Measurements from ENCODE around the gene AKNA.

Gene AKNA

DNA sequence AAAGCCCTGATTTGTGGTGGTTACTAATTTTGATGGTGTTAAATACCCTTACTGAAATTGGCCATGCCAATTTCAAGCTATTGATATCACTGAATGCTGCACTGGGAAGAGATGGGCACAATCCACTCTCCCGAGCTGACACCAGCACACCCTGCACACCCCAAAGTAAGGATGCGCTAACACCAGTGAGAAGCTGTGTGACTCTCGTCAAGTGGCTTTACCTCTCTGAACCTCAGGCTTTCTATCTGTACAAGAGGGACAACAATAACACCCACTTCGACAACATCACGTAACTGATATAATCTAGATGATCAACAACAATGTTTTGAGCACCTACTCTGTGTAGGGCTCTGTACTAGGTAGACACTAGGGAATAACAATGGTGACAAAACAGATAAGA lies 8.0 kb upstream of the AKNA start:
- no peak for DNase-seq

DNA sequence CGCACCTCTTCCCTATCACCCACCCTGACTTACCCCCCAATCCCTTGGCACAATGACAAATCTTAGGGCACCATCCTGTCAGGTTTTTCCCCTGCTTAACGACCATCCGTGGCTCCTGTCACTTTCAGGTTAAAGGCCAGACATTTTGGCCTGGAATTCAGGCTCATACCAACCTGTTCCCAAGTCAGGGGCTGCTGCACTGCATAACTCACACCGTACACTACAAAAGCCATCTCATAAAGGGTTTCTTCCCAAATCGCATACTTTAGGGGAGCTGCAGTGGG lies 7.5 kb upstream of the AKNA start:
- no peak for DNase-seq

DNA sequence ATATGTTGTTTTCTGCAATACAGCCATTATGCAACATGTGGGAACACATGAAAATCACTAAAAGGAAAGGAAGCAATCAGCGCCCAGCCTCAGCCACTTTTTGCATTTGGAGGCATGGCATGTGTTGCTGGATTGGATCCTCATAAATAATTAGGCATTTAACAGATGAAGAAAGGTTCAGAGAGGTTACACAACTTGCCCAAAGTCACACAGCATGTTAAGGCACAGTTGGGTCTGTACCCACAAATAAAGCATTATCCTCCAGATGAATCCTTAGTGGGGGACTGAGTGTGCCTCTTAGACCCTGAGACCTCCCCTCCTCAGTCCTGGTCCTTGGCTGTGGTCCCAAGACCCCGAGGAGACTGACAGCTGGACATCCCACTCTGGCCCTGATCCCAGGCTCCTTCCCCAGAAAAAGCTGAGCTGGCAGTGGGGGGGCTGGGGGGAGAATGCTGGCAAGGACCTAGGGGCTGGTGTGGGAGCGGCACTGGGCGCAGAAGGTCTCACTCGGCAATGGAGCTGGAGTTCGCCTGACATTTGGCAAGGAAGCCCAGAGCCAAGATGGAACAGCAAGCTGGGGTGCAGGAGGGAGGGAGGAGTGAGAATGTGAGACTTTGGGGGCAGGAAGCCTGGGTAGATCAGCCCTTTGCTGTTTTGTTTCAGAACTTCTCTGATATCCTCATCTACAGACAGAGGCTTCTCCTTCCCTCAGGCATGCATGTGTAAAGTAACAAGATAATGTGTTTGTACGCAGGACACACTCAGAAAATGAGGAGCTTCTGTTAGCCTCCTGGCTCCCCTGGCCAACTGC lies 6.9 kb upstream of the AKNA start:
- no peak for DNase-seq

DNA sequence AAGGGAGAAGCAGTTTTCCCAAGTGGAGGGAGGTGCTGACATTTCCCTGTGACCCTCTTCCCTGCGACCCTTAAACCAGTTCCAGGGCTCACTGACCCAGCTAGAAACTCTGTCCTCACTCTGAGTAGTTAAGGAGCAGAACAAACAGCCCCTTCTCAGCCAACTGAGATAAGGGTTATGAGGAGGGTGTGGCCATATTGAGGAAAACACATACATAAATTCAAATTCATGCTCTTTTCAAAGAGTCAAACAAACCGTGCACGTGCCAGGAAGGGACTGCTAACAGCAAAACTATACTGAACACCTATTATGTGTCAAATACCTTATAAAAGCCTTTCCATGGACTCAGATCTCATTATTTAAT lies 4.9 kb upstream of the AKNA start:
- DNase-seq = peak; percentile 65

DNA sequence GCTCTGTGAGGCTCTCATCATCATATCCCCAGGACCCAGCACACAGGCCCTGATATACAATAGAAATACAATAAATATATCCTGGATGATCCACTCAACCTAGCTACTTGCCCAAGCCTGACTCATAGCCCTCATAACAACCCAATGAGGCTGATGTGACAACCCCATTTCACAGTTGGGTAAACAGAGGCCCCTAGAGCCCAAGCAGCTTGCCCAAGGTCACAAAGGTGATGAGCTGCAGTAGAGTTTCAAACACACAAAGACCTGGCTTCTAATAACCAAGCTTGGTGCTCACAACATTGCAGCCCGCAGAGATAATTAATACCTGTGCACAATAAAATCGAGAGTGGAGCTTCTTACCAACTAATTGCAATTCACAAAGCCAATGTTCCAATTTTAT lies 3.2 kb upstream of the AKNA start:
- no peak for DNase-seq

DNA sequence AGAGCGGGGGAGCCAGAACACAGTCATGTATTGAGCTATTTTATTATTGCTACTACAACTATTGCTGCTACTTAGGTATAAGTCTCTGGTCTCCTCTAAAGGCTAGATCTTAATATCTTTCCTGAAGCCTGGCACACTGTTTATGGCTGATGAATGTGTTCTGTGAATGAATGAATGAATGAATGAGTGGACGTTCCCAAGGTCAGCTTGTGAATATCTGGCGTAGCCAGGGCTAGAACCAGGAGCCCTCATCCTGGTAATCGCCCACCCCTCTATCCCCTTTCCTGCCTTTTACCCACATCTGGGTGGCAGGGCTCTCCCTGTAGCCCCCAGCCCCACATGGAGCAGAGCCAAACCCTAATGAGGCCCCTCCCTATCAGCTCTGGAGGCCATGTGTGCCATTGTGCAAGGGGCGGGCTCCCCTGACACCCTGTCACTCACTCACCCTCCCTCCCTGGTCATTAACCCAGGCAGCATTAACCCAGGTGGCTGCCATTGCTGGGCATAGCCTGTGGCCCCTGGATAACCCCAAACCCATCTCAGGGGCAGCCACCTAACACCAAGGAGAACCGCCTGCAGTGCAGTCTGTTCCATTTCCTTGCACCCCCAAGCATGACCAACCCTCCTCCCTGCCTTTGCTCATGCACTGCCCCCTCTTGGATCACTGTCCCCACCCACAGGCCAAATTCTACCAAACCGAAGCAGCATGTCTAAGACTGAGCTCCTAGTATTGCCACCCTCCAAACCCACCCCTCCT lies 2.0 kb upstream of the AKNA start:
- DNase-seq = no peak

DNA sequence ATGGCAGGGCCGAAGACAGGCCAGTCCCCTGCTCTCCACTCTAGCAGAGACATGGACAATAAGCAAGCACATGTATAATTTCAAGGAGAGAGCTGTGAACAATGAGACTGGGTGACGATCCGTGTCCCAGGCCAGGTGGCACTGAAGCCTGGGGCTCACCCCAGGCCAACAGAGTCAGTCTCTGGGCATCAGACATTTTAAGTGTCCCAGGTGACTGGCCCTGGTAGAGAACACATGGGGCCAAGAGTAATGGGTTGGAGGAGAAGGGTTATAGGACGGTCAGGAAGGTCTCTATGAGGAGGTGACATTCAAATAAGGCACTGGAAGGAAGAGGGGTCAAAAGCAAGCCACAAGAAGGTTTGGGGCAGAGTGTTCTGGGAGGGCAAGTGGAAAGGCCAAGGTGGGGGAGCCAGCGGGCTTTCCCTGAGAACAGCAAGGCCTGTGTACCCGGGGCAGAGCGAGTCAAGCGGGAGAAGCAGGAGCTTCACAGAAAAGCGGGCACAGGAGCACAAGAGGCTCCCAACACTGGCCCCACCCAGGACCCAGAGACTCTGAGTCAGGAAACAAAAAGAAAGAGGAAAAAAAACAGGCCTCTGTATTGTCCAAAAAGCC lies 1.1 kb upstream of the AKNA start:
- no peak for DNase-seq

DNA sequence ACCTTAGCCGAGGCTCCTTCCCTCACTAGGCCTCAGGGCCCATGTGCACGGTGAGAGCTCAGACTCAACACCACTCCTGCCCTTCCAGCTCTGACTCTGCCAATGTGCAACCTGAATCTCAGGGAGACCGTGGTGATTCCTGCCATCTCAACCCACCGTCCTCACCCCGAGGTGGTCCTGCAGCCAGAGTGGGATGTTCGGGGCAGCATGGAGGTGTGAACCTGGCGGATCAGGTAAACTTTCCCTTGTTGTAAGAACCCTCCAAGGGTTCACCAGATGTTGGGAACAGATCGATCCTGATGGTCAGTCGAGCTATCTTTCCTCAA lies 538 bp upstream of the AKNA start:
- no peak for DNase-seq

DNA sequence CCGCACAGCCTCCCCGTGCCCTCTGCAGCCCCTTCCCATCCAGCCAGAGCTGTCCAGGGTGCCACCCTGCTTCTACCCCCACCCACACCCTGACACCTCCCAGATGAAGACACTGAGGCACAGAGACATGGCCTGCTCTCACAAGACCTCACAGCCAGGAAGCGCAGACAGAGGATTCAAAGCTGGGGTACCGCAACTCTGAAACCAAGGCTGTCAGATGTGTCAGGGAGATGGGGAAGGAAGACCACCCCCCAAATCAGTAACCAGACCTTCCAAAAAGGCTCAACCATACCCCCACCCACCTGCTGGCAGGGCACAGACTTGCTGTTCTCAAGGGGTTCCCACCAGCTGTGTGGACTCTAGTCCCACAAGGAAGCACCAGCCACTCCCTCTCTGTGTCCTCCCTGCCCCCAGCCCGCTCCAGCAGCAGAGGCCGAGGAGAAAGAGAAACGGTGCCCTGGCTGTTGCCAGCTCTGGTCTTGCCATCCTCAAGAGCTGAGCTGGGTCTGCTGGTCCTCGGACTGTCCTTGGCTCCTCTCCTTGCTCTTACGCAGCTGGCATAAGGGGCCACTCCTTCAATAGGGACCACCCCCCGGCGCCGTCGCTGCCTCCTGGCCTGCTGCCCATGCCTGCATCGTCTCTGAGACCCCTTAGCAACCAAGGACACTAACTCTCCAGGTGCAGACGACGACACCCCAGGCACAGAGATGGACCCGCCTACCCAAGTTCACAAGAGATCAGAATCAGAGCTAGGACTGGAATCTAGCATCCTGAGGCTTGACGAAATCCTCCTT lies 699 bp downstream of the AKNA start:
- DNase-seq = no peak

DNA sequence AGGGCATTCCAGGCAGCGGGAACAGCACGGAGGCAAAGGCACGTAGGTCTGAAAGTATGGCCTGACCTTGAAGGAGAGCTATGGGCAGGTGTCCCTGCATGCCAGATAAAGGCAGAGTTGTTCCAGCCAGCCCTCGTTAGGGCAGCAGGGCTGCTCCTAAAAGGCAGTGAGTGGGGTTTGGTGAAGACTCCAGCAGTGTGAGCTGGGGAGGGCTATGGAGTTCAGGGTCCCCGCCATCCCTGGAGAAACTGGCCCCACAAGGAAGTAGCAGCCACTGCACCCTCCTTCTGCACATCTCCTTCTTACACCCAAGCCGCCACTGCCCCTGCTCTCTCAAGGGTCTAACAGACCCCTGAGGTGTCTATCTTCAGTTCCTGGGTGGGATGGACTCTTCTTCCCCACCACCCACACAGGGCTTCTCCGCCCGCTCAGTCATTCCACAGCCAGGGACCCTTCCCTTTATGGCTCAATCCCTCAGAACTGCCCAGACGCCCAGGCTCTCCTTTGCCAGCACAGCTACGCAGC lies 1.4 kb downstream of the AKNA start:
- DNase-seq = no peak

DNA sequence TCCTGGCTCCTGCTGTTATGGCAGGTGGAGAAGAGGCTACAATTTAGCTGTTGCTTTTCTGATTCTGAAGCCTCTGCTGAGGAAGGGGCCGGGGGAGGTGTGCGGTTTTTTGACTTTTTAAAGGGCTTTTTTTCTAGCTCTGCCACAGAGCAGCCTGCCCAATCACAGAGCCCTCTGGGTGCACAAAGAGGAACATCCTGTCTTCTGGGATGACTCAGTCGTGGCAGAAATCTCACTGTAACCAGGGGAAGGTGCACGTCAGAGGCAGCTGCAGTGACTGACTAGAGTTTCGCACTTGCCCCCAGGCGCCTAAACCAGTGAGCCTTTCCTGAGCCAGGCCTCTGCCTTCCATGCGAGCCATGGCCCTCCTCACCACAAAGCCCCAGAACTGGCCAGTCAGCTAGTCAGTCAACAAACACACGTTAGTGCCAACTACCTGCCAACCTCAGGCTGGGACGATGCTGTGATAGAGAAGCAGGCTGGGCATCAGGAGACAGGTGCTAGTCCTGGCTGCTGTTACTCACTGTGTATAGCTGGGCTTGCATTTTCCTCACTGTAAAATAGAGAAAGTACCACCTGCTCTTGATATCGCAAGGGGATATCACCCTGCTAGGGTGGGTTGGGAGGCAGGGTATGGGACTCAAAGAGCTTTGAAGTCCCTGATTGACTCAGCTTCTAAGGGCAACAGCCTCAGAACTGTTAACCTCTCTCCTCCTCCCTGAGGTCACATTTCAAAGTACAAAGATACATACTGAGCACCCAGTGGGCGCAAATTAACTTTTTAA lies 2.2 kb downstream of the AKNA start:
- no peak for DNase-seq

DNA sequence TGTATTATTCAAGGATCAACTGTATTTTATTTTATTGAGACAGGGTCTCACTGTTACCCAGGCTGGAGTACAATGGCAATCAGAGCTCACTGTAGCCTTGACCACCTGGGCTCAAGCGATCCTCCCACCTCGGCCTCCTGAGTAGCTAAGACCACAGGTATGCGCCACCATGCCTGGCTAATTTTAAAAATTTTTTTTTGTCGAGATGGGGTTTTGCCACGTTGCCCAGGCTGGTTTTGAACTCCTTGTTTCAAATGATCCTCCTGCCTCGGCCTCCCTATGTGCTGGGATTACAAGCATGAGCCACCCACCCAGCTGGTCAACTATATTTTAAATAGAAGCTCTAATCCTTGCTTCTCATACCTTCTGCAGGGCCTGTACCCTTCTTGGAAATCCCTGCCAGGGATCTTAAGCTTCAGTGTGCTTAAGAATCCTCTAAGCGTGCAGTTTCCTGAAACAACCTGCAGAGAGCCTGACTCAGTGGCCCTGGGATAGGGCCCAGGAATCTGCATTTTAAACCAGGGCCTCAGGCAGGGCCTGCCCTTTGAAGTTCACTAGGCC lies 2.9 kb downstream of the AKNA start:
- DNase-seq = no peak

DNA sequence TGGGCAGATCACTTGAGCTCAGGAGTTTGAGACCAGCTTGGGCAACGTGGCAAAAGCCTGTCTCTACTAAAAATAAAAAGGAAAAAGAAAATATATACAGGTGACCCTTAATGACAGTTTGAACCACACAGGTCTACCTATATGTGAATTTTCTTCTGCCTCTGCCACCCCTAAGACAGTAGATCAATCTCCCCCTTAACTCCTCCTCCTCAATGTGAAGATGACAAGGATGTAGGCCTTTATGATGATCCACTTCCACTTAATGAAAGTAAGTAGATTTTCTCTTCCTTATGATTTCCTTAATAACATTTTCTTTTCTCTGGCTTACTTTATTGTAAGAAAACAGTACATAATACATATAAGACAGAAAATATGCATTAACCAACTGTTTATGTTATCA lies 3.4 kb downstream of the AKNA start:
- DNase-seq = no peak

DNA sequence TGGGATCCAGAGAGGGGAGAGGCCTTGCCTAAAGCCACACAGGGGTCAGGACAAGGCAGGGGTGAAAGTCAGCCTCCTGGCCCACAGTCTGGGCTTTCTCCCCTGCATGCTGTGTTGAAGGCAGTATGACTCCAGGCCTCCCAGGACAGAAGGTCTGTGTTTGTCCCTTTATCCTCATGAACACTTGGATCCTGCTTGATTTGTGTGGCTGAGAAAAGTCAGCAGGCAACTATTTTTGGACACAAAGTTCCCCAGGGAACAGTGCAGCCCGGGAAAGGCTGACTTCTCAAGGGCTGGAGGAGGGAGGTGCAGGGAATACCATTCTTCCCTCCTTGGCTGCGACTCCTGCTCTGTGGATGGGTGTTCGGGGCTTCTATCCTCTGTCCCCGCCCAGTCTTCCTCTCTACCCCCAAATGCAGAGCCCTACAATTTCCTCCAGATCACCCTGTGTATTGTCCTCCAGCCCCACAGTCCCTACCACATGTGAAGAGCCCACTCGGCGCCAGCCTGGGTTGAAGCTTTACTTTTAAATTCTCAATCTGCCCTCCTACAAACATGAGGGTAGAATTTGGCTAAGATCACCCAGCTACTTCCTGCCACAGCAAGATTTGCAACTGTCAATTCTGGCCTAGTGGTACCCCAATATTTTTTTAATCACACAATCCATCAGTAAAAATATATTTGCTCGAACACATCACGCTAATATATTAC lies 4.1 kb downstream of the AKNA start:
- DNase-seq = no peak

DNA sequence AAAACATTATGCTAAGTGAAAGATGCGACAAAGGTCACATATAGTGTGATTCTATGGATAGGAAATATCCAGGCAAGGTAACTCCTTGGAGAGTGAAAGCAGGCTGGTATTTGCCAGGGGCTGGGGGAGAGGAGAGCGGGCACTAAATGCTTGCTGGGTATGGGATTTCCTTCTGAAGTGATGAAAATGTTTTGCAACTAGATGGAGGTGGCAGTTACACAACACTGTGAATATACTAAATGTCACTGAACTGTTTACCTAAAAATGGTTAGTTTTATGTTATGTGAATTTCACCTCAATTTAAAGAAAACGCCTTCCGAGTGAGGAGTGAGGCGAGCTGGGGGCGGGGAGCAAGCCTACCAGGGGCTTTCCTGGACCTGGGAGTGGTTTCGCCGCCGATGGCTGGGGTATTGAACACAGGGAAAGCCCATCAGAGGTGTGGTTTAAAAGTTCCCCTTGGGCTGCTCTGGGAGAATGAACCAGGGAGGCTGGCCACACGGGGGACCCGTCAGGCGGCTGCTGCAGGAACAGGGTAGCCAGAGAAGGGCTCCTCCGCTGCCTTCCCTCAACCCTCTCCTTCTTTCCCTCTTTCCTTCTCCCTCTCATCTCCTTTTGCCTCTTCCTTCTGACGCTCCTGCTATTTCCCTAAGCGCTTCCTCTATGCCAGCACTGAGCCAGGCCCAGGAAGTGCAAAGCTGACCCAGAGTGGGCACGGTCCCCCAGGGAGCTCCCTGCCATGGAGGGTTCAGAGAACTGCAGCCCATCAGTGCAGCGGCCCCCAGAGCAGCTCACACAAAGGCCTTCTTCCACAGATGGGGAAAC lies 4.9 kb downstream of the AKNA start:
- DNase-seq = no peak

DNA sequence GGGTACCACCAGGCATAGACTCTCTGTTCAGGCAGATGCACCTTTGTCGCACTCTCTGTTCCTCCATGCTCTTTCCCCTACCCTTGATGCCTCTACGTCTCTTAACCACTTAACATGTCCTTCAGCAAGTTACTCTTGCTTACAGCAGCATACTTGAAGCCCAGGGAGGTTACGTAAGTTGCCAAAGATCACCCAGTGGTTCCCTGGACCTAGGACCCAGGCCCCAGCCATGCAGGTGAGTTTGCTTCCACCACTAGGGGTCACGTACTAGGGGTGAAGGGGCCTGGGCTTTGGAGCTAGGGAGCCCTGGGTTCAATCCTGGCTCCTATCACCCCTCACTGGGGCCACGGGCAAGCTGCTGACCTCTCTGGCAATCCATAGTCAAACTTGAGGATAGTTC lies 8.9 kb downstream of the AKNA start:
- no peak for DNase-seq

DNA sequence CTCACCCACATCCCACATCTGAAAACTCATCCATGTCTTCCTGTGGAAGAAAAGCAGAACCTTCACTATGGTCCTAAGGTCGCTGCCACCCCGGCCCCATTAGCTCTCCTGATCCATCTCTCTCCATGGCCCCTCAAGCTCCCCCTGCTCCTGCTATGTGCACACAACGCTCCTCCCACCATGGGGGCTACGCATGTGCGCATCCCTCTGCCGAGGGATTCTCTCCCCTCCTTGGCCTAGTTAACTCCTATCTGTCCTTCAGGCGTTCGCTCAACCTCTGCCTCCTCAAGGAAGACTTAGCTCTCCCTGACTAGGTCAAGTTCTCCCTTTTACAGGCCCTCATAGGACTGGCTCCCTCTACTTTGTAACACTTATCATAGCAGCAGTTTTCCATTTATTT lies 9.8 kb downstream of the AKNA start:
- no peak for DNase-seq

DNA sequence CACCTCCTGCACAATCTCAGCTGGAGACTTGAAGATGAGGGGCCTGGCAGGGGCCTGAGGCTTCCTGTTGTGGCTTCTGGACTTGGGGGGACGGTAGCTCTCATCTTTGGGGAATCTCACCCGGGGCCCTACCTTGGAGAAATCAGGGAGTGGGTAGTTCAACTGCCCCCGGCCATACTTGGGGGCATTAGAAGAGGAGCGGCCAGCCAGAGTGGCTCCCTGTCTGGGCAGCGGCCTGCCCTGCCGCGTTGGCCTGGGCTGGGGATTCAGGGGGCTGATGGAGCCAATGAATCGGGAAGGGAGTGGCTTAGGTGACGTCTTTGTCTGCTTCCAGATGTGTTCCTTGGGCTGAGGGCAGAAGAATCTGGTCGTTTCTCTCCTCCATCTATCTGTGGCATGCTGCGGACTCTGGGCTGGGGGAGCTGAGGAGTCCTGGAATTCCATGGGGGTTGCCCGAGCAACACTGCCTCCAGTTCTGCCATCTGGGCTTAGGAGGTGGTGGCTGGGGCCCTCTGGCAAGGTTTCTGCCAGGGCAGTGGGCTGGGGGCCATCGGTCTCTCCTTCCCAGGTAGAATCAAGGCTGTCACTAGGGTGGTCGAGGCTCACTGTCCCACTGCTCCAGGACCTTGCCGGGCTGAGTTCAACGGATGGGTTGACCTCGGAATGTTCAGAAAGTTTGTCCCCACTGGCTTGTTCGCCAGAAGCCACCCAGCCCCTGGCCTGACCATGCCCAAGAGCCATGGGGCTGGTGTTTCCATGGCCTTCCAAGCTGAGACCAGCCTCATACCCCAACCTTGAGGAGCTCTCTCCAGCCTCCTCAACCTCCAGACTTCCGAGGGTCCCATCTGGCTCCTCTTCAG lies 11.0 kb downstream of the AKNA start:
- no peak for DNase-seq

DNA sequence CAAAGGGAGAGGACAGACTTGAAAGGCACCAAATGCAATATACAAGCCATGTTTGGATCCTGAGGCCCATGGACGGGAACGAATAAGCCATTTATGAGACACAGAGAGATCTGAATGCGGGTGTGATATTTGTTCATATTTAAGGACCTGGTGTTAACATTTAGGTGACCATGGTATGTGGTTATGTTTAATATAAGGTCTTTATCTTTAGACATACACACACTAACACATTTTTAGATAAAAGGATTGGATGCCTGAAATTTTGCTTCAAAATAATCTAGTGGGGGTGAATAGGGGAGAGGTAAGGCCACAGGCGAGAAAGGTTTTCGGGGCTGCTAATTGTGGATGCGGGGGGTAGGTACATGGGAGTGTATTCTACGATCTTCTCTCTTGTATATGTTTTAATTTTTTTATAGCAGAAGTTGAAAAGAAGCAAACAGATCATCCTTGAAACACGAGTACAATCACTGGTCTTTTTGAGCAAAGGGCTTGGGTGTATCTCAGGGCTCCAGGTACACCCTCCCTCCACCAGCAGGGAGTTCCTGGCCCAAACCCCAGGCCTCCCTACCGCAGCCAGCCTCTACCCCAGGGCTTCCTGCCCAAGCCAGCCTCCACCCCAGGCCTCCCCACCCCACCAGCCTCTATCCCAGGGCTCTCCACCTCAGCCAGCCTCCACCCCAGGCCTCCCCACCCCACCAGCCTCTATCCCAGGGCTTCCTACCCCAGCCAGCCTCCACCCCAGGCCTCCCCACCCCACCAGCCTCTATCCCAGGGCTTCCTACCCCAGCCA lies 12.2 kb downstream of the AKNA start:
- DNase-seq = no peak

Measured in NCI-H2029 treated with DMSO at 0.1 percent for 48 hours (cell line).